ENCODE measurements around the gene L3MBTL4.

L3MBTL4 gene

DNA sequence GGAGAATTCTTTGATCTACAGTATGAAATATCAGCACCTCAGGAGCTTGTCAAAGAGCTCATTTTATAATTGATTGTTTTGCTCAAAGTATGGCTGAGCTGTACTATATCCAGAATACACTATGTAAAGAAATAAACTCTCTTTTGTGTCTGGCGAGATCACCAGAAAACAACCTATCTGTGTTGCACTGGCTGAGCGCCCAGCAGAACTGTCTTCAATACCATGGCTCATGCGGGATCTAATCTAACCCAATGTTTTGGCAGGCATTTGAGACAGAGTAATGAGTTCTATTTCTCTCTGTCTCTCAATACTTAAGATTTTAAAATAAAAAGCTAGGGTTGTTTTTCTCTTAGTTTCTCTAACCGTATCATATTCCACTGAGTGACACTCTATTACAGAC, 192.4 kb downstream of the L3MBTL4 start:
- TF ChIP-seq POLR2A (IDR thresholded peaks at IDR 0.05; ENCODE audit: low read depth, low read length) (no peak), POLR2AphosphoS5 (IDR thresholded peaks at IDR 0.05; ENCODE audit: low read depth, low read length) (no peak)
- no peak for FAIRE-seq
- no peak for DNase-seq (ENCODE audit: insufficient read length)

DNA sequence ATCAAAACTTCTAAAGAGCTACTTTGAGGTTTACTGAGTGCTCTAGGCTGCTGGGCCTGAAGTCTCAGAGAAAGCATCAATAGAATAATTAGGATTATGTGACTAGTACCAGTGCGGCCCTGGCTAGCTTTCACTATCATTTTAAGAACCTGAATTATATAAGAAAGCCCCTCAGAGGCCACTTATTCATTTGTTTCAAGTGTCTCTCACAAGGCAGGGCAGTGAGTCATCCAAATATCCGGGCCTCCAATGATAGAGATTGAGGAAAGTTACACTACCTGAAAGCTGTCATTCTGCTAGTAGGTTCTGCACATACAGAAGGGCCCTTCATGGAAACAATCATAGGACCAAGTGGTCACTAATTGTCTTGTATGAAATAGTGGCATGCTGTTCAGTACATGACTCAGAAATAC, 193.1 kb downstream of the L3MBTL4 start:
- TF ChIP-seq POLR2A (IDR thresholded peaks at IDR 0.05; ENCODE audit: low read depth, low read length), result no peak
- TF ChIP-seq TAF1 (IDR thresholded peaks at IDR 0.05; ENCODE audit: borderline replicate concordance, low read depth, low read length), result no peak
- no peak for TF ChIP-seq POLR2AphosphoS5 (IDR thresholded peaks at IDR 0.05; ENCODE audit: low read depth, low read length)
- DNase-seq (ENCODE audit: insufficient read length), result no peak
- no peak for FAIRE-seq

DNA sequence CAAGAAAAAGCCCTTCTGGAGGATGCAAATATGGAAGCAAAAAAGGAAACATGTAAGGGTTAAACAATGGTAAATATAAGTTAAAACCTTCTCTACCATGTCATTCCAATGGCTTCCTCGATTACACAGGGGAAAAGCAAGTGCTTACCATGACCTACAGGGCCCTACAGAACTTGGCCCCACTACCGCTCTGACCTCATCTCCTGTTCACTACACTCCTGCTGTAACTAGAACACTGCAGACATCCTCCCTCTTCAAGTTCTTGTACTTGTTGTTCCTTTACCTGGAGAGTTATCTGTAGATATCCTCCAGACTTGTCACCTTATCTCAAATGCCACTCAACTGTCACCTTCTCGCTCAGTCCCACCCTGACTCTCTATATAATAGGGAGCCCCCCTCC, 194.6 kb downstream of the L3MBTL4 start:
- FAIRE-seq, result no peak
- no peak for DNase-seq (ENCODE audit: insufficient read length)
- TF ChIP-seq TAF1 (IDR thresholded peaks at IDR 0.05; ENCODE audit: borderline replicate concordance, low read depth, low read length) (no peak), POLR2AphosphoS5 (IDR thresholded peaks at IDR 0.05; ENCODE audit: low read depth, low read length) (no peak), POLR2A (IDR thresholded peaks at IDR 0.05; ENCODE audit: low read depth, low read length) (no peak)

GRCh38 chr18:6219116-6219717, 195.5 kb downstream of the L3MBTL4 start:
- no peak for DNase-seq (ENCODE audit: insufficient read length)

DNA sequence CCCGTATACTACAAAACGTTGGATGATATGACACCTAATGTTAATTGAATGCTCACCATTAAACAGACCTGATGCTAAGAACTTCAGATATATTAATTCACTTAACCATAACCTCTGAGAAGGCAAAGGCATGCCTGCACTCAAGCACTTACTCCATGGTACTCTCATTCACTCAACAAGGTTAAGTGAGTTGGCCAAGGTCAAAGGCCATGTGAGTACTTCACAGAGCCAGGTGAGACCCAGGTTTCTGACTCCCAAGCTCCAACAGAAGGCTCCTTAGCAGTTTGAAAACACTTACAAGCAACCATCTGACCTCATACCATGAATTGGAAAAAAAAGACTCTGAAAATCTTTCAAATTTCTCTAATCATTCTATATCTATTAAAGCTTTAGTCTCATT, 198.8 kb downstream of the L3MBTL4 start:
- FAIRE-seq (no peak), DNase-seq (ENCODE audit: insufficient read length) (no peak)
- TF ChIP-seq TAF1 (IDR thresholded peaks at IDR 0.05; ENCODE audit: borderline replicate concordance, low read depth, low read length), result no peak
- no peak for TF ChIP-seq POLR2A (IDR thresholded peaks at IDR 0.05; ENCODE audit: low read depth, low read length)
- no peak for TF ChIP-seq POLR2AphosphoS5 (IDR thresholded peaks at IDR 0.05; ENCODE audit: low read depth, low read length)

More at GRCh38 chr18:6219116-6219717, 195.5 kb downstream of the L3MBTL4 start:
- peak; percentile 73 for FAIRE-seq
- TF ChIP-seq POLR2AphosphoS5 (IDR thresholded peaks at IDR 0.05; ENCODE audit: low read depth, low read length), result no peak
- no peak for TF ChIP-seq POLR2A (IDR thresholded peaks at IDR 0.05; ENCODE audit: low read depth, low read length)
- TF ChIP-seq TAF1 (IDR thresholded peaks at IDR 0.05; ENCODE audit: borderline replicate concordance, low read depth, low read length), result no peak

DNA sequence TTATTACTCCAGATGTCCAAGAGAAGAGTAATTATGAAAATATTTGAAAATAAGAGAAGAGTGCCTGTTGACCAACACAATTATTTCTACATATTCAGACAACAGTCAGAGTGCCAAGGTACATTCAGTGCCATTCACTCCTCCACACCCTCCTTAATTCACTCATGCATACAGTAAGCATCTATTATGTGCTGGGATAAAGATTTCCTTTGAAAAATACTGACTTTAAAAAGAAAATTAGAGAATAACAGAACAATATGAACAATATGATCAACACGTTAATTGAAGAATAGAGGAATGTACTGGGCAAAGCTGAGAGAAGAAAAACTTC, 203.6 kb downstream of the L3MBTL4 start:
- FAIRE-seq (no peak), DNase-seq (ENCODE audit: insufficient read length) (no peak)
- TF ChIP-seq POLR2A (IDR thresholded peaks at IDR 0.05; ENCODE audit: low read depth, low read length), result no peak
- no peak for TF ChIP-seq TAF1 (IDR thresholded peaks at IDR 0.05; ENCODE audit: borderline replicate concordance, low read depth, low read length)
- no peak for TF ChIP-seq POLR2AphosphoS5 (IDR thresholded peaks at IDR 0.05; ENCODE audit: low read depth, low read length)

DNA sequence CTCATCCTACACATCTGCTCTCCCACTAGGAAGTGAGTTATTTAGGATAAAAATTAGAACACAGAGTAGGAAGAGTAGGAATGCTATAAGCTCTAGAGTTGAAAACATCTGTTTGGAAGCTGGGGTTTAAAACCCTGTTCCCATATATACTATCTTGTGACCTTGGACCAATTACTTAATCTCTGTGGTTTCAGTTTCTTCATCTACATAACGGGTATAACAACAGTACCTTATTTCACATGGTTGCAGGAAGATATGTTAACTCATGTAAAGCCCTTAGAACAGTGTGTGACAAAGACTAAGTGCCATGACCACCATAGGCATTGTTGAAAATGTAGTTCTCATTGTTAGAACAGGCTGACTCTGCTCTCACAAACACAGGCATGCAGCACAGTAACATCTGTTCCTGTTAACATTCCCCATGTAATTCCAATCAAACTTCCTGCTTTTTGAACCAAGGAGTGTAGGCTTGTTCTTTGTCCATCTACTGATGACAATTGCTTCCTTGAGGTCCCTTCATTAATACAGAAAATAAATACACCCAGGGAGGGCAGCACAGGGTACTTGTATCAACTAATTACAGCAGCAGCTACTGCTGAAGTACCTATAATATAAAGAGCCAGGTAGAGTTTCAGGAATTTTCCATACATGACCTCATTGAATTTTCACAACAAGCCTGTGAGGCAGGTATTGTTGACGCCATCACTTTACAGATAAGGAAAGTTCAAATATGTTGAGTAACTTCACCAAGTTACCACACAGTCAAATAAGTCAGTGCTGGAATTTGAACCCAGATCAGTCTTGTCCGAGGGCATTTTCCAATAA, 204.2 kb downstream of the L3MBTL4 start:
- TF ChIP-seq POLR2AphosphoS5 (IDR thresholded peaks at IDR 0.05; ENCODE audit: low read depth, low read length), result no peak
- TF ChIP-seq POLR2A (IDR thresholded peaks at IDR 0.05; ENCODE audit: low read depth, low read length), result no peak
- DNase-seq (ENCODE audit: insufficient read length) (no peak), FAIRE-seq (no peak)

DNA sequence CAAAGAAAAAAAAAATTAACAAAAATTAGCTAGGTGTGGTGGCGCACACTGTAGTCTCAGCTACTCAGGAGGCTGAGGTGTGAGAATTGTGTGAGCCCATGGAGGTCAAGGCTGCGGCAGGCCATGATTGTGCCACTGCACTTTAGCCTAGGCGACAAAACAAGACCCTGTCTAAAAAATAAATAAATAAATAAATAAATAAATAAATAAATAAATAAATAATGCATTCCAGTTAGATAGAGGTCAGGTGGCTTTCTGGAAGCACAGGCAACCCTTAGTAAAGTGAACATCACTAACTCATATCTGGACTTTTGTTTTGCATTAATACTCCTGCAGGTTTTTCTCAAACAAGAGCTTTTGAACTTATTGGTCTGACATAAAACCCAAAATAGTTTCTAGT, 206.8 kb downstream of the L3MBTL4 start:
- no peak for TF ChIP-seq POLR2AphosphoS5 (IDR thresholded peaks at IDR 0.05; ENCODE audit: low read depth, low read length)
- TF ChIP-seq POLR2A (IDR thresholded peaks at IDR 0.05; ENCODE audit: low read depth, low read length), result no peak
- no peak for TF ChIP-seq TAF1 (IDR thresholded peaks at IDR 0.05; ENCODE audit: borderline replicate concordance, low read depth, low read length)
- no peak for FAIRE-seq
- no peak for DNase-seq (ENCODE audit: insufficient read length)

GRCh38 chr18:6207116-6207515, 207.6 kb downstream of the L3MBTL4 start:
- TF ChIP-seq POLR2A (IDR thresholded peaks at IDR 0.05; ENCODE audit: low read depth, low read length) (no peak), POLR2AphosphoS5 (IDR thresholded peaks at IDR 0.05; ENCODE audit: low read depth, low read length) (no peak), TAF1 (IDR thresholded peaks at IDR 0.05; ENCODE audit: borderline replicate concordance, low read depth, low read length) (no peak)
- DNase-seq (ENCODE audit: insufficient read length) (no peak), FAIRE-seq (no peak)

DNA sequence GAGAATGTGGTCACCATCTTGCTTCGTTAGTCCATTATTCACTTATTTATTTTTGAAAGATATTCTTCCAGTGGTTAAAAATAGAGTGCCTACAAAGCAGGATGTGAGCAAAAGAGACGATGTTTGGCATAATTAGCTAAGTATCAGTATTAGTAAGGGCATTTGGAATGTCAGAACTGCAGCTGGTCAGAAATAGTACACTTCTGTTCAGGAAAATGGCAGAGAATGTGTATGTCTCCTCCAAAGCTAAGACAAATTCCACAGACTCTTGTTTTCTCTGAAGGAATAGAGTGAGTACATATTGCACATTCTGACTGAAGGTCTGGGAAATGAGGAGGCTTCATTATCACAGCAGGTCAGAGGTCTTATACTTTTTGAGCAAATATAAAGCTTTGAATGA, 209.0 kb downstream of the L3MBTL4 start:
- FAIRE-seq, result no peak
- TF ChIP-seq POLR2AphosphoS5 (IDR thresholded peaks at IDR 0.05; ENCODE audit: low read depth, low read length), result no peak
- no peak for TF ChIP-seq TAF1 (IDR thresholded peaks at IDR 0.05; ENCODE audit: borderline replicate concordance, low read depth, low read length)
- no peak for TF ChIP-seq POLR2A (IDR thresholded peaks at IDR 0.05; ENCODE audit: low read depth, low read length)
- DNase-seq (ENCODE audit: insufficient read length), result no peak

- TF ChIP-seq POLR2A (IDR thresholded peaks at IDR 0.05; ENCODE audit: low read depth, low read length) (no peak), TAF1 (IDR thresholded peaks at IDR 0.05; ENCODE audit: borderline replicate concordance, low read depth, low read length) (no peak), POLR2AphosphoS5 (IDR thresholded peaks at IDR 0.05; ENCODE audit: low read depth, low read length) (no peak)
- no peak for FAIRE-seq
- no peak for DNase-seq (ENCODE audit: insufficient read length)
These were observed 210.2 kb downstream of the L3MBTL4 start for GRCh38 chr18:6204476-6204875.

GRCh38 chr18:6203791-6204190, 210.9 kb downstream of the L3MBTL4 start:
- DNase-seq (ENCODE audit: insufficient read length), result no peak
- TF ChIP-seq POLR2AphosphoS5 (IDR thresholded peaks at IDR 0.05; ENCODE audit: low read depth, low read length) (no peak), TAF1 (IDR thresholded peaks at IDR 0.05; ENCODE audit: borderline replicate concordance, low read depth, low read length) (no peak), POLR2A (IDR thresholded peaks at IDR 0.05; ENCODE audit: low read depth, low read length) (no peak)
- FAIRE-seq, result no peak

Measured in GM12892 (cell line).